ENCODE results near the gene FBXW5.

The FBXW5 gene

GRCh38 chr9:136977223-136977622 is 32.7 kb upstream of the FBXW5 start, which contains the start of gene PTGDS:
PTGDS (plus strand) TSS chr9:136977504; CDS start chr9:136977579, 75 bp downstream.
- no peak for DNase-seq

- DNase-seq: no peak
Observed at GRCh38 chr9:136975644-136976043, 31.1 kb upstream of the FBXW5 start.

- no peak for DNase-seq
Observed at GRCh38 chr9:136974817-136975535, 30.4 kb upstream of the FBXW5 start.

- DNase-seq: no peak
Observed at GRCh38 chr9:136973618-136974617, 29.4 kb upstream of the FBXW5 start.

- DNase-seq: no peak
Observed at GRCh38 chr9:136972743-136973142, 28.2 kb upstream of the FBXW5 start.

GRCh38 chr9:136972335-136972734 is 27.8 kb upstream of the FBXW5 start:
- no peak for DNase-seq

- no peak for DNase-seq
Observed at GRCh38 chr9:136971746-136972145, 27.2 kb upstream of the FBXW5 start.

GRCh38 chr9:136970361-136970760 is 25.8 kb upstream of the FBXW5 start:
- DNase-seq: no peak

GRCh38 chr9:136969774-136970173 is 25.2 kb upstream of the FBXW5 start:
- DNase-seq: no peak

GRCh38 chr9:136969150-136969549 is 24.6 kb upstream of the FBXW5 start:
- DNase-seq: no peak

GRCh38 chr9:136968333-136969127 is 24.0 kb upstream of the FBXW5 start:
- no peak for DNase-seq

- DNase-seq: no peak
Observed at GRCh38 chr9:136965771-136966484, 21.4 kb upstream of the FBXW5 start.

- no peak for DNase-seq
Observed at GRCh38 chr9:136964833-136965422, 20.4 kb upstream of the FBXW5 start.

- DNase-seq: peak; percentile 20
Observed at GRCh38 chr9:136964171-136964689, 19.7 kb upstream of the FBXW5 start.

- DNase-seq: no peak
Observed at GRCh38 chr9:136963751-136964150, 19.2 kb upstream of the FBXW5 start.

GRCh38 chr9:136963341-136963740 is 18.8 kb upstream of the FBXW5 start:
- DNase-seq: no peak

GRCh38 chr9:136962701-136963248 is 18.2 kb upstream of the FBXW5 start:
- no peak for DNase-seq

- DNase-seq: no peak
Observed at GRCh38 chr9:136962163-136962562, 17.6 kb upstream of the FBXW5 start.

GRCh38 chr9:136961279-136962065 is 16.9 kb upstream of the FBXW5 start:
- DNase-seq: peak; percentile 25

- DNase-seq: no peak
Observed at GRCh38 chr9:136960938-136961275, 16.4 kb upstream of the FBXW5 start.
